ENCODE data around the gene MBD6. TPM values are rescaled to one million over a fixed set of nuclear protein-coding genes. Genes with fewer than 3 reads are reported as not detected.

Gene MBD6
- total and polyA plus RNA-seq, 2 of the 8 experiments (the other 6 are each of a cell fraction or from before 2014, with no cell fraction given), result 3.9 to 32.3 TPM

GRCh38 chr12:57525615-57526383 lies 3.2 kb downstream of the MBD6 start:
- H4K20me1 ChIP-seq (replicated peaks in 1 of 2; ENCODE audit: control insufficient read depth in 1 of 2, insufficient read depth in 2 of 2, low read length in 2 of 2), result peaks cover 3 to 13% of the 10 kb centered on the region in 2 experiments
- FAIRE-seq, result no peak
- no peak overlapping the region for H2AFZ ChIP-seq (ENCODE audit: low read length)
- peaks cover 2 to 48% (median 18%) of the 10 kb centered on the region in 4 experiments; a peak in 6 of 8 replicates for H3K36me3 ChIP-seq (ENCODE audit: control insufficient read depth in 2 of 4, insufficient read depth in 4 of 4, low read length in 3 of 4)
- H4K8ac ChIP-seq (ENCODE audit: extremely low read depth, insufficient read depth, low read length), result no peak overlapping the region; the same call in 1 of the 2 replicates
- no peak overlapping the region for H2BK20ac ChIP-seq (ENCODE audit: low read length)
- peaks cover 8 to 18% (median 10%) of the 10 kb centered on the region in 4 experiments for H3K4me1 ChIP-seq (replicated peaks in 1 of 4; ENCODE audit: control insufficient read depth in 3 of 4, insufficient read depth in 4 of 4, low read length in 3 of 4)
- H3K4ac ChIP-seq (replicated peaks; ENCODE audit: insufficient read length, low read depth, low read length), result no peak overlapping the region
- H3K18ac ChIP-seq (ENCODE audit: extremely low read depth, low read length), result no peak overlapping the region
- H3K23ac ChIP-seq (ENCODE audit: insufficient read length), result no peak overlapping the region
- H3K79me1 ChIP-seq (ENCODE audit: low read depth, low read length), result no peaks in the 10 kb centered on the region; the same call in 1 of the 2 replicates
- H3K14ac ChIP-seq (ENCODE audit: insufficient read length), result no peak overlapping the region
- H3K56ac ChIP-seq (replicated peaks; ENCODE audit: insufficient read length, low read depth, low read length), result no peak overlapping the region
- H2BK5ac ChIP-seq (ENCODE audit: low read depth, low read length), result no peak overlapping the region
- H3K9ac ChIP-seq (replicated peaks in 1 of 4; ENCODE audit: extremely low read depth in 1 of 4, low read depth in 3 of 4, low read length in 3 of 4), result no peak overlapping the region
- H4K5ac ChIP-seq (ENCODE audit: insufficient read length, low read depth, low read length), result no peak overlapping the region
- DNase-seq (ENCODE audit: low read depth in 1 of 2, low spot score in 2 of 2), result no peak
- peaks cover 10% of the 10 kb centered on the region for H3K23me2 ChIP-seq (ENCODE audit: low read depth, low read length)
- H3K4me2 ChIP-seq (ENCODE audit: insufficient read depth in 1 of 2, low read depth in 2 of 2, low read length in 2 of 2), result no peak overlapping the region
- peaks cover 0 to 9% of the 10 kb centered on the region in 2 experiments; a peak in 1 of 4 replicates for H3K79me2 ChIP-seq (ENCODE audit: control insufficient read depth in 1 of 2, insufficient read depth in 2 of 2, low read length in 2 of 2)
- no peak overlapping the region for H2BK120ac ChIP-seq (replicated peaks; ENCODE audit: low read depth, low read length)
- no peak overlapping the region for H3K4me3 ChIP-seq (ENCODE audit: extremely low read depth in 1 of 4, insufficient read depth in 2 of 4, low read depth in 3 of 4, low read length in 4 of 4)
- TF ChIP-seq ASH2L (IDR thresholded peaks at IDR 0.05; ENCODE audit: low read length), result no peak
- POLR2A ChIA-PET (ENCODE audit: partially characterized antibody), result interaction anchor here (0.6 to 7.3 kb wide), 20 partner anchors 9 to 78 kb away, joined by 3 to 56 read pairs (median 4); partner anchors contain the start of genes DCTN2, DTX3, INHBE and PIP4K2C
- H3K9me3 ChIP-seq (ENCODE audit: insufficient read depth in 2 of 2, low read depth in 1 of 2, low read length in 1 of 2), result no peaks in the 10 kb centered on the region
- no peak overlapping the region for H2BK12ac ChIP-seq (ENCODE audit: low read depth, low read length)
- H4K91ac ChIP-seq (replicated peaks; ENCODE audit: insufficient read length, low read length), result no peak overlapping the region
- CTCF ChIA-PET (ENCODE audit: partially characterized antibody), result interaction anchor here (1.1 to 4.8 kb wide), 5 partner anchors 11 to 67 kb away, joined by 3 to 29 read pairs (median 3); partner anchors contain the start of gene GLI1
- no peak overlapping the region for H2AK5ac ChIP-seq (ENCODE audit: low read depth, low read length)
- H2BK15ac ChIP-seq (ENCODE audit: low read length), result no peak overlapping the region
- H3K27ac ChIP-seq (ENCODE audit: low read depth, low read length), result no peak overlapping the region
- 86% methylated on average over 12 of the region's 16 CpGs; no CpG with 5 or more reads in 1 of the 2 experiments for WGBS, 2 experiments (ENCODE audit: extremely low coverage in 1 of 2, insufficient coverage in 1 of 2, insufficient read length in 1 of 2, insufficient replicate concordance in 2 of 2, low coverage in 1 of 2, low lambda C conversion rate in 2 of 2, missing lambda C conversion rate in 1 of 2)
- no peaks in the 10 kb centered on the region for H3K27me3 ChIP-seq (replicated peaks in 1 of 4; ENCODE audit: control insufficient read depth in 3 of 4, extremely low read depth in 1 of 4, insufficient read depth in 3 of 4, low read length in 3 of 4)

All from H1 (cell line).